Liver (tissue), 3 donors: ENCODE results near the gene LSM14B.

ENCODE experiments used
- EGR1 ChIP-seq, 2 donors: IDR thresholded peaks; 2 replicates each; pipeline ENCODE4 v1.6.1; 2016 to 2018; ENCODE audit warnings: antibody characterized with exemption in 2 of 2, low read depth in 2 of 2
- HNF4G ChIP-seq: IDR thresholded peaks from 2 replicates; pipeline ENCODE4 v1.6.1; 2016; ENCODE audit warnings: antibody characterized with exemption
- RAD21 ChIP-seq, 2 donors: IDR thresholded peaks; 2 replicates each; pipeline ENCODE4 v1.6.1; 2016; ENCODE audit warnings: antibody characterized with exemption in 2 of 2, mild to moderate bottlenecking in 2 of 2
- TAF1 ChIP-seq: conservative IDR thresholded peaks from 2 replicates; pipeline ENCODE4 v1.6.1; 2016; ENCODE audit warnings: antibody characterized with exemption, mild to moderate bottlenecking
- TF ChIP-seq, protein P1 (sequence below): IDR thresholded peaks from 2 replicates; pipeline ENCODE4 v1.6.1; 2016; ENCODE audit warnings: antibody characterized with exemption
- TF ChIP-seq, protein P2 (sequence below): fragments of 150-350 bp; IDR thresholded peaks from 2 replicates; pipeline ENCODE4 v1.5.1; 2017; ENCODE audit warnings: improper control_type of control experiment, low read depth, low read length; ENCODE audit not compliant: missing input control
- donor health status: healthy.
- donor health status: healthy.

DNA sequence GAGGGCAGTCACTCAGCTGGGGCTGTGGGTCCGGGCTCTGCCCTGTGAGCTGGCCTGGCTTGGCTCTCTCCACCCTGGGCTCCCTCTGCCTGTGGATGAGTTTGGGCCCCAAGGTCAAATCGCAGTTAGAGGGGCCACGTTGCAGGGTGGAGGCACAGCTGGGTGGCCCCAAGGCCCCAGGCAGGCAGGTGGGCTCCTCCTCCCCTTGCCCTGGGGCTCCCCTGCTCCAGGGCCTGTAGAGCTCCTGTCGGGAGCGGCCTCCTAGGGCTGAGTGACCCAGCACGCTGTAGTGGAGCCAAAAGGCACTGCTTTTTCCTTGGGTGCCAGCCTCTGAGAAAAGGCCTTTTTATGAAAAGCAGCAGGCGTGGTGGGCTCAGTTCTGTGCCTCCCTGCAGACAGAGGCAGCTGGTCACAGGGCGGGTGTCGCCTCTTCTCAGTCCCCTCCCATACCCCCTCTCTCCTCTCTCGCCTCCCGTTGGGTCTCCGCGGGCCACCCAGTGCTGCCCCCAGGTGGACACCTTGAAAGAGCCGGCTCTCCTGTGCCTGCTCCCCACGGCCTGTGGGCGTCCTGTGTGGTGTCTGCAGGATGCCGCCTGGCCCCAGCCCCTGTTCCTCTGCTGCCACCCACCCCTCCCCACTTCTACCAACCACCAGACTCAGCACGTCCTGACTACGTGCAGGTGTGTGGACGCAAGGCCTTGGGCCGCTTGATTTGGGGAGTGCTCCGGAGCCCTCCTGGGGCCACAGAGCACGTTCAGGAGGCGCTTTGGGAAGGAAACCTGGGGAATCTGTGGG lies 34.5 kb downstream of the LSM14B start:
- TF ChIP-seq TAF1 (no peak), HNF4G (no peak), EGR1 (IDR thresholded peaks at IDR 0.05; ENCODE audit: low read depth in 2 of 2) (no peak), RAD21 (IDR thresholded peaks at IDR 0.05) (peak in 1 of 2 donors; percentile 82)
- TF ChIP-seq, protein P1, sequence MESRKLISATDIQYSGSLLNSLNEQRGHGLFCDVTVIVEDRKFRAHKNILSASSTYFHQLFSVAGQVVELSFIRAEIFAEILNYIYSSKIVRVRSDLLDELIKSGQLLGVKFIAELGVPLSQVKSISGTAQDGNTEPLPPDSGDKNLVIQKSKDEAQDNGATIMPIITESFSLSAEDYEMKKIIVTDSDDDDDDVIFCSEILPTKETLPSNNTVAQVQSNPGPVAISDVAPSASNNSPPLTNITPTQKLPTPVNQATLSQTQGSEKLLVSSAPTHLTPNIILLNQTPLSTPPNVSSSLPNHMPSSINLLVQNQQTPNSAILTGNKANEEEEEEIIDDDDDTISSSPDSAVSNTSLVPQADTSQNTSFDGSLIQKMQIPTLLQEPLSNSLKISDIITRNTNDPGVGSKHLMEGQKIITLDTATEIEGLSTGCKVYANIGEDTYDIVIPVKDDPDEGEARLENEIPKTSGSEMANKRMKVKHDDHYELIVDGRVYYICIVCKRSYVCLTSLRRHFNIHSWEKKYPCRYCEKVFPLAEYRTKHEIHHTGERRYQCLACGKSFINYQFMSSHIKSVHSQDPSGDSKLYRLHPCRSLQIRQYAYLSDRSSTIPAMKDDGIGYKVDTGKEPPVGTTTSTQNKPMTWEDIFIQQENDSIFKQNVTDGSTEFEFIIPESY: no peak
- TF ChIP-seq, protein P2, sequence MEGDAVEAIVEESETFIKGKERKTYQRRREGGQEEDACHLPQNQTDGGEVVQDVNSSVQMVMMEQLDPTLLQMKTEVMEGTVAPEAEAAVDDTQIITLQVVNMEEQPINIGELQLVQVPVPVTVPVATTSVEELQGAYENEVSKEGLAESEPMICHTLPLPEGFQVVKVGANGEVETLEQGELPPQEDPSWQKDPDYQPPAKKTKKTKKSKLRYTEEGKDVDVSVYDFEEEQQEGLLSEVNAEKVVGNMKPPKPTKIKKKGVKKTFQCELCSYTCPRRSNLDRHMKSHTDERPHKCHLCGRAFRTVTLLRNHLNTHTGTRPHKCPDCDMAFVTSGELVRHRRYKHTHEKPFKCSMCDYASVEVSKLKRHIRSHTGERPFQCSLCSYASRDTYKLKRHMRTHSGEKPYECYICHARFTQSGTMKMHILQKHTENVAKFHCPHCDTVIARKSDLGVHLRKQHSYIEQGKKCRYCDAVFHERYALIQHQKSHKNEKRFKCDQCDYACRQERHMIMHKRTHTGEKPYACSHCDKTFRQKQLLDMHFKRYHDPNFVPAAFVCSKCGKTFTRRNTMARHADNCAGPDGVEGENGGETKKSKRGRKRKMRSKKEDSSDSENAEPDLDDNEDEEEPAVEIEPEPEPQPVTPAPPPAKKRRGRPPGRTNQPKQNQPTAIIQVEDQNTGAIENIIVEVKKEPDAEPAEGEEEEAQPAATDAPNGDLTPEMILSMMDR: peak; percentile 57
